Progenitor cell of endocrine pancreas (in vitro differentiated cells): ENCODE data around the gene IL1R2. TPM values are rescaled to one million over a fixed set of nuclear protein-coding genes. Genes with fewer than 3 reads are reported as not detected.

Source experiments
- DNase-seq: peaks from one replicate; pipeline ENCODE4 v3.0.0; 2021; ENCODE audit warnings: low spot score; ENCODE audit not compliant: unreplicated experiment
- H3K27ac Mint-ChIP-seq: 2 replicates; pipeline ENCODE4 v1.8.0; 2021; ENCODE audit warnings: mild to moderate bottlenecking, moderate library complexity, mixed read lengths
- H3K27me3 Mint-ChIP-seq: 2 replicates; pipeline ENCODE4 v1.8.0; 2021; ENCODE audit warnings: mixed read lengths
- H3K36me3 Mint-ChIP-seq: 2 replicates; pipeline ENCODE4 v1.8.0; 2022; ENCODE audit warnings: mixed read lengths; ENCODE audit not compliant: insufficient read depth
- H3K4me1 Mint-ChIP-seq: 2 replicates; pipeline ENCODE4 v1.8.0; 2021; ENCODE audit warnings: low read depth, mixed read lengths
- H3K4me3 Mint-ChIP-seq: 2 replicates; pipeline ENCODE4 v1.8.0; 2021; ENCODE audit warnings: low read depth, mild to moderate bottlenecking, moderate library complexity, mixed read lengths
- H3K9me3 Mint-ChIP-seq: 2 replicates; pipeline ENCODE4 v1.8.0; 2021; ENCODE audit warnings: low read depth, mixed read lengths
- CTCF ChIP-seq: fragments of 200-600 bp; sonication (generic); IDR thresholded peaks from one replicate; pipeline ENCODE4 v1.5.0; 2021; ENCODE audit warnings: antibody characterized with exemption, mild to moderate bottlenecking; ENCODE audit not compliant: unreplicated experiment
- total RNA-seq: library from RNA; stranded (reverse); gene quantifications from 2 replicates; pipeline ENCODE4 v1.2.1, GENCODE V29; 2021

The IL1R2 gene
- total RNA-seq, 1 donor from 2014 or later: not detected

GRCh38 chr2:102014041-102014345 lies 22.2 kb downstream of the IL1R2 start:
- TF ChIP-seq CTCF: no peak
- Mint-ChIP-seq H3K4me1 (no peaks in the 10 kb centered on the region), H3K9me3 (peaks cover 4% of the 10 kb centered on the region), H3K4me3 (no peak overlapping the region), H3K27ac (no peak overlapping the region), H3K27me3 (peaks cover 2% of the 10 kb centered on the region), H3K36me3 (no peaks in the 10 kb centered on the region)
- no peak for DNase-seq

- DNase-seq: no peak
- Mint-ChIP-seq H3K9me3 (peaks cover 4% of the 10 kb centered on the region), H3K36me3 (no peaks in the 10 kb centered on the region), H3K4me1 (no peaks in the 10 kb centered on the region), H3K27ac (no peak overlapping the region), H3K4me3 (no peak overlapping the region), H3K27me3 (peaks cover 8% of the 10 kb centered on the region)
- TF ChIP-seq CTCF: no peak
Observed at GRCh38 chr2:102015399-102015798, 23.6 kb downstream of the IL1R2 start.

GRCh38 chr2:102016399-102016955 lies 24.7 kb downstream of the IL1R2 start:
- TF ChIP-seq CTCF: no peak
- H3K4me1 Mint-ChIP-seq: no peaks in the 10 kb centered on the region
- peaks cover 10% of the 10 kb centered on the region for H3K27me3 Mint-ChIP-seq
- H3K9me3 Mint-ChIP-seq: peaks cover 4% of the 10 kb centered on the region
- DNase-seq: no peak
- H3K4me3 Mint-ChIP-seq: no peak overlapping the region
- no peaks in the 10 kb centered on the region for H3K36me3 Mint-ChIP-seq
- H3K27ac Mint-ChIP-seq: no peak overlapping the region

- peaks cover 10% of the 10 kb centered on the region for H3K27me3 Mint-ChIP-seq
- H3K36me3 Mint-ChIP-seq: no peaks in the 10 kb centered on the region
- H3K9me3 Mint-ChIP-seq: no peaks in the 10 kb centered on the region
- no peak for DNase-seq
- peaks cover 1% of the 10 kb centered on the region for H3K4me1 Mint-ChIP-seq
- no peak overlapping the region for H3K27ac Mint-ChIP-seq
- H3K4me3 Mint-ChIP-seq: no peak overlapping the region
- no peak for TF ChIP-seq CTCF
Observed at GRCh38 chr2:102018823-102019445, 27.2 kb downstream of the IL1R2 start.

GRCh38 chr2:102020596-102021170 lies 28.9 kb downstream of the IL1R2 start:
- no peaks in the 10 kb centered on the region for H3K9me3 Mint-ChIP-seq
- peak; percentile 98 for TF ChIP-seq CTCF
- H3K4me1 Mint-ChIP-seq: peaks cover 9% of the 10 kb centered on the region
- H3K27me3 Mint-ChIP-seq: peaks cover 10% of the 10 kb centered on the region
- DNase-seq: peak; percentile 83
- no peaks in the 10 kb centered on the region for H3K36me3 Mint-ChIP-seq
- peak overlapping the region; percentile 45 for H3K27ac Mint-ChIP-seq
- H3K4me3 Mint-ChIP-seq: no peak overlapping the region
